Fibroblast of lung (primary cell): ENCODE results near the gene EIF3D. TPM values are rescaled to one million over a fixed set of nuclear protein-coding genes. Genes with fewer than 3 reads are reported as not detected.

Source experiments
- DNase-seq, 2 donors: peaks; one replicate each; pipeline versions ENCODE4 v3.0.0 to v3.0.0-alpha.2; 2010; ENCODE audit warnings: low read depth in 2 of 2
- H2AFZ ChIP-seq: 2 replicates; pipeline ENCODE4 v1.5.1; 2012; ENCODE audit warnings: low read length, control low read depth, inconsistent platforms
- H3K27ac ChIP-seq: 2 replicates; pipeline ENCODE4 v1.5.1; 2011; ENCODE audit warnings: low read length, control low read depth; ENCODE audit not compliant: insufficient read depth
- H3K27me3 ChIP-seq: 2 replicates; pipeline ENCODE4 v1.5.1; 2011; ENCODE audit warnings: mild to moderate bottlenecking, low read length; ENCODE audit not compliant: control insufficient read depth, insufficient read depth
- H3K36me3 ChIP-seq: 2 replicates; pipeline ENCODE4 v1.5.1; 2011; ENCODE audit warnings: low read length; ENCODE audit not compliant: control insufficient read depth, insufficient read depth
- H3K4me1 ChIP-seq: 2 replicates; pipeline ENCODE4 v1.5.1; 2011; ENCODE audit warnings: low read length; ENCODE audit not compliant: control insufficient read depth, insufficient read depth; ENCODE audit errors: extremely low read depth
- H3K4me2 ChIP-seq: 2 replicates; pipeline ENCODE4 v1.5.1; 2011; ENCODE audit warnings: low read length, control low read depth; ENCODE audit not compliant: insufficient read depth; ENCODE audit errors: extremely low read depth
- H3K4me3 ChIP-seq, 4 experiments: fragments of 200-600 bp in 1 of 4; sonication (generic) in 1 of 4; replicated peaks in 1 of 4; 2 replicates each; pipeline ENCODE4 v1.5.1; 2011 to 2016; ENCODE audit warnings: low read length in 4 of 4, low read depth in 3 of 4, mild to moderate bottlenecking in 3 of 4, control low read depth in 2 of 4, inconsistent platforms in 1 of 4, mixed read lengths in 1 of 4; ENCODE audit not compliant: insufficient read depth in 1 of 4; ENCODE audit errors: control extremely low read depth in 1 of 4
- H3K79me2 ChIP-seq: 2 replicates; pipeline ENCODE4 v1.5.1; 2012; ENCODE audit warnings: mild to moderate bottlenecking, low read length, inconsistent platforms; ENCODE audit not compliant: control insufficient read depth, insufficient read depth
- H3K9ac ChIP-seq: 2 replicates; pipeline ENCODE4 v1.5.1; 2011; ENCODE audit warnings: mild to moderate bottlenecking, low read length, control low read depth; ENCODE audit not compliant: insufficient read depth
- H3K9me3 ChIP-seq: 2 replicates; pipeline ENCODE4 v1.5.1; 2012; ENCODE audit warnings: low read depth, low read length; ENCODE audit not compliant: control insufficient read depth, insufficient read depth
- H4K20me1 ChIP-seq: 2 replicates; pipeline ENCODE4 v1.5.1; 2011; ENCODE audit warnings: low read length; ENCODE audit not compliant: control insufficient read depth, insufficient read depth; ENCODE audit errors: extremely low read depth
- CTCF ChIP-seq, 2 donors: IDR thresholded peaks in 1 of 2; conservative IDR thresholded peaks in 1 of 2; 1 replicate in 1 of 2; 2 replicates in 1 of 2; pipeline ENCODE4 v1.5.1; 2011 to 2012; ENCODE audit warnings: low read length in 2 of 2, control low read depth in 1 of 2, inconsistent platforms in 1 of 2, low read depth in 1 of 2, mild to moderate bottlenecking in 1 of 2
- EZH2 ChIP-seq: IDR thresholded peaks from 2 replicates; pipeline ENCODE4 v1.5.1; 2012; ENCODE audit warnings: low read length, control low read depth, mild to moderate bottlenecking; ENCODE audit errors: missing control alignments
- polyA plus RNA-seq, 2 donors: library from polyadenylated mRNA; depleted of rRNA in 1 of 2; stranded (reverse) in 1 of 2; unstranded in 1 of 2; fragments of >200 nt; gene quantifications; 2 replicates each; pipeline ENCODE4 v1.2.1, GENCODE V29; 2011 to 2012; ENCODE audit warnings: missing spikeins in 1 of 2
- total RNA-seq: library from RNA; depleted of rRNA; stranded (reverse); fragments of >200 nt; gene quantifications from 2 replicates; pipeline ENCODE4 v1.2.1, GENCODE V29; 2014

Gene EIF3D
- total and polyA plus RNA-seq, 2 donors (not counting 1 experiment from before 2014, with no cell fraction given) = 267 to 306 TPM

DNA sequence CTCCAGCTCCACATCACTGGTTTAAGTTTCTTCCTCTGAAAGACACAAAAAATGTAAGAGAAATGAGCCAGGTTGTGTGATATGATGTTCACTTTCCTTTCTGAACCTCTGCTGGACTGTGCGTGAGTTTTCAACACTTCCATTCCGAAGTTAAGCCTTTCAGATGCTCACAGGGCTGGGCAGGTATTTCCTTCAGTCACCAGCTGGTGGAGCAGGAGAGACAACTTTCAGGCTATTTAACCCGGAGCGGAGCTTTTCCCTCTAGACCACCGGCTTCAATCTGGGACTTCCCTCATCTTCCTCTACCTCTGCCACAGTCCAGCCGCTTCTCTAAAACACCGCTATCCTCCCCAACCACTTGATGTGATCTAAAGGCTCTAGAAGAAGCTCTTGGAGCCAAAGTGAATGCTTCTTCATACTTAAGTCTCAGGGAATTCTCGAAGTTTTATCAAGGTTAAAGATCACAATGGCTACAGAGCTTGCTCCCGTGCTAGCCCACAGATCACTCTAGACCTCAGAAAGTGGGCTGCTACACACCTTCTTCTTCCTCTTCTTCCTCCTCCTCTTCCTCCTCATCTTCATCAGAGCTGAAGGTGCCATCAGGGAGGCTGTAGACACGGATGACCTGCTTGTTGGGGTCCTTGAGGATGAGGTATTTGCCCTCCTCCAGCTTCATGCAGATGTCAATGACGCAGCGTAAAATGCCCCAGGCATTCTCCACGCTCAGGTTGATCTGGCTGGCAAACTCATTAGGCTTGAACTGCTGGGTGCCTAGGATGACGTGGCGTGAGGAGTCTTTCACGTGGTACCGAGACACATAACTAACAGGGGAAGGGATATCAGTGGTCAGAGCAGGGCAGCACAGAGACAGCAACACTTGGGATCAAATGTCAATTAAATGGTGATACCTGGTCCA lies 17.7 kb downstream of the EIF3D start:
- Histone ChIP-seq H3K9ac (no peak overlapping the region), H4K20me1 (no peaks in the 10 kb centered on the region), H3K9me3 (no peaks in the 10 kb centered on the region), H3K27me3 (no peaks in the 10 kb centered on the region), H2AFZ (no peak overlapping the region), H3K27ac (no peak overlapping the region), H3K36me3 (peaks cover 37% of the 10 kb centered on the region), H3K4me1 (no peaks in the 10 kb centered on the region), H3K79me2 (no peaks in the 10 kb centered on the region), H3K4me2 (no peak overlapping the region), H3K4me3 (no peak overlapping the region)
- no peak for TF ChIP-seq EZH2
- peak; percentile 59 to 75 for TF ChIP-seq CTCF (conservative IDR thresholded peaks at IDR 0.05 in 1 of 2, IDR thresholded peaks at IDR 0.05 in 1 of 2; ENCODE audit: low read depth in 1 of 2, low read length in 2 of 2)
- DNase-seq = peak; percentile 44 to 58

GRCh38 chr22:36510384-36510783 lies 18.6 kb downstream of the EIF3D start:
- Histone ChIP-seq H3K4me1 (no peaks in the 10 kb centered on the region), H3K79me2 (no peaks in the 10 kb centered on the region), H3K4me2 (no peak overlapping the region), H2AFZ (no peak overlapping the region), H3K9ac (no peak overlapping the region), H3K27me3 (no peaks in the 10 kb centered on the region), H3K27ac (no peak overlapping the region), H4K20me1 (no peaks in the 10 kb centered on the region), H3K4me3 (no peak overlapping the region), H3K36me3 (peaks cover 35% of the 10 kb centered on the region), H3K9me3 (no peaks in the 10 kb centered on the region)
- DNase-seq = peak in 1 of 2 donors; percentile 20
- TF ChIP-seq EZH2 = no peak
- TF ChIP-seq CTCF (conservative IDR thresholded peaks at IDR 0.05 in 1 of 2, IDR thresholded peaks at IDR 0.05 in 1 of 2; ENCODE audit: low read depth in 1 of 2, low read length in 2 of 2) = no peak

DNA sequence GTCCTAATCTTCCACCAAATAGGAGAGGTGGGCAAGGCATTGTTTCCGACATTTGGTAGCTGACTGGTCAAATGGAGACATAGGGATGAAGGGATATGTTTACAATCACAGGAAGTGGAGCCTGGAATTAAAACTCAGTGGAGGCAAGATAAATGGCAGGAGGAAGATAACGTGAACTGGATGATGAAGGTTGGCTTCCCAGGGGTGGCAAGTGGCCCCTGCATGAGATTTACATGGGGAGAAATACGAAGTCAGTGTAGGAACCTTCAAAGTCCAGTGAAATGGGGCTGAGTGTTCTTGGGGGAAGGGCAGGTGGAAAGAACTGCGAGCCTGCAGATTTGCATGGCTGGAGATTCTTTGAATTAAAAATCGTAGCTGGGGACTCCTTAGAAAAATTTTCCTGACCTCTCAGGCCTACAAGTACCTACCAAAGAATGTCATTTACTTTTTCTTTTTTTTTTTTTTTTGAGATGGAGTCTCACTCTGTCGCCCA lies 21.4 kb downstream of the EIF3D start:
- Histone ChIP-seq H3K4me3 (peak overlapping the region in 2 of 4 experiments; percentile 62 to 64), H3K36me3 (peaks cover 16% of the 10 kb centered on the region), H2AFZ (peak overlapping the region; percentile 83), H3K27ac (no peak overlapping the region), H3K4me2 (peak overlapping the region; percentile 62), H3K9ac (no peak overlapping the region), H3K9me3 (no peaks in the 10 kb centered on the region), H4K20me1 (no peaks in the 10 kb centered on the region), H3K27me3 (no peaks in the 10 kb centered on the region), H3K4me1 (no peaks in the 10 kb centered on the region), H3K79me2 (no peaks in the 10 kb centered on the region)
- no peak for DNase-seq
- no peak for TF ChIP-seq EZH2
